IMR-90 (cell line): ENCODE data around the gene DVL1. TPM values are rescaled to one million over a fixed set of nuclear protein-coding genes. Genes with fewer than 3 reads are reported as not detected.

Experiments used
- ATAC-seq: fragments of 200-7000 bp; cut with Tn5 transposase; 2 replicates; pipeline ENCODE4 v1.9.1; 2020; ENCODE audit warnings: low read depth, mild to moderate bottlenecking, moderate library complexity
- BruUV-seq: library from RNA; stranded (reverse); fragments of 400-500 nt; replicated peaks from 2 replicates; lab custom pipeline; 2021; lab: Mats Ljungman, UMichigan
- CTCF ChIA-PET: fragments of 300-600 bp; formaldehyde crosslinking; extraction: SDS; loops from one replicate; lab custom pipeline; 2021; ENCODE audit warnings: antibody characterized with exemption; lab: Yijun Ruan, JAX
- POLR2A ChIA-PET: fragments of 300-600 bp; sonication (Branson Sonifier 250); formaldehyde crosslinking; loops from one replicate; lab custom pipeline; 2022; ENCODE audit warnings: antibody characterized with exemption; ENCODE audit not compliant: unreplicated experiment; lab: Charles Lee
- DNase-seq: peaks from one replicate; pipeline ENCODE4 v3.0.0; 2013
- H2AFZ ChIP-seq: replicated peaks from 2 replicates; pipeline ENCODE3; 2013; ENCODE audit warnings: low read length, mild to moderate bottlenecking; ENCODE audit not compliant: poor library complexity
- H2AK5ac ChIP-seq: 2 replicates; pipeline ENCODE4 v1.6.1; 2013; ENCODE audit warnings: low read depth, low read length, inconsistent platforms
- H2AK9ac ChIP-seq: replicated peaks from 2 replicates; pipeline ENCODE3; 2013; ENCODE audit warnings: mild to moderate bottlenecking, low read depth, low read length, moderate library complexity; ENCODE audit not compliant: poor library complexity
- H2BK120ac ChIP-seq: 2 replicates; pipeline ENCODE4 v1.6.1; 2013; ENCODE audit warnings: low read depth, low read length, inconsistent platforms
- H2BK15ac ChIP-seq: 3 replicates; pipeline ENCODE4 v1.6.1; 2013; ENCODE audit warnings: low read depth, low read length, inconsistent platforms
- H2BK20ac ChIP-seq: 2 replicates; pipeline ENCODE4 v1.6.1; 2013; ENCODE audit warnings: low read depth, mild to moderate bottlenecking, inconsistent platforms, low read length, moderate library complexity
- H2BK5ac ChIP-seq: 2 replicates; pipeline ENCODE4 v1.6.1; 2013; ENCODE audit warnings: mild to moderate bottlenecking, low read depth, low read length, inconsistent platforms; ENCODE audit not compliant: poor library complexity, severe bottlenecking
- H3K14ac ChIP-seq: replicated peaks from 2 replicates; pipeline ENCODE4 v1.6.1; 2013; ENCODE audit warnings: low read depth, low read length, inconsistent platforms
- H3K18ac ChIP-seq: 2 replicates; pipeline ENCODE4 v1.6.1; 2013; ENCODE audit warnings: low read depth, low read length, control low read depth
- H3K23ac ChIP-seq: 2 replicates; pipeline ENCODE4 v1.6.1; 2013; ENCODE audit warnings: low read depth, low read length, inconsistent platforms
- H3K27ac ChIP-seq: 2 replicates; pipeline ENCODE4 v1.5.1; 2013; ENCODE audit warnings: mild to moderate bottlenecking, control low read depth, low read length; ENCODE audit not compliant: insufficient read depth
- H3K27me3 ChIP-seq: 2 replicates; pipeline ENCODE4 v1.6.1; 2013; ENCODE audit warnings: low read length; ENCODE audit not compliant: control insufficient read depth, insufficient read depth
- H3K36me3 ChIP-seq: 2 replicates; pipeline ENCODE4 v1.6.1; 2013; ENCODE audit warnings: low read length, mixed read lengths; ENCODE audit not compliant: control insufficient read depth, insufficient read depth
- H3K4ac ChIP-seq: 2 replicates; pipeline ENCODE4 v1.6.1; 2013; ENCODE audit warnings: low read depth, low read length, inconsistent platforms
- H3K4me1 ChIP-seq: 2 replicates; pipeline ENCODE4 v1.6.1; 2013; ENCODE audit warnings: low read length, mixed read lengths; ENCODE audit not compliant: control insufficient read depth, insufficient read depth
- H3K4me2 ChIP-seq: 2 replicates; pipeline ENCODE4 v1.6.1; 2013; ENCODE audit warnings: low read depth, mild to moderate bottlenecking, control low read depth, low read length, moderate library complexity
- H3K4me3 ChIP-seq: 2 replicates; pipeline ENCODE4 v1.5.1; 2013; ENCODE audit warnings: low read depth, mild to moderate bottlenecking, control low read depth, low read length, moderate library complexity; ENCODE audit not compliant: insufficient read depth
- H3K56ac ChIP-seq: 2 replicates; pipeline ENCODE4 v1.6.1; 2013; ENCODE audit warnings: low read length, inconsistent platforms; ENCODE audit not compliant: insufficient read depth; ENCODE audit errors: extremely low read depth
- H3K79me1 ChIP-seq, 2 experiments: 2 replicates each; pipeline ENCODE4 v1.6.1; 2013; ENCODE audit warnings: low read length in 2 of 2, inconsistent platforms in 1 of 2, low read depth in 1 of 2
- H3K9ac ChIP-seq: 2 replicates; pipeline ENCODE4 v1.6.1; 2013; ENCODE audit warnings: low read depth, low read length, control low read depth
- H3K9me1 ChIP-seq: 2 replicates; pipeline ENCODE4 v1.6.1; 2013; ENCODE audit warnings: low read length, inconsistent platforms; ENCODE audit not compliant: insufficient read depth
- H3K9me3 ChIP-seq: 2 replicates; pipeline ENCODE4 v1.6.1; 2013; ENCODE audit warnings: low read length; ENCODE audit not compliant: control insufficient read depth, insufficient read depth
- H4K20me1 ChIP-seq: 2 replicates; pipeline ENCODE4 v1.6.1; 2013; ENCODE audit warnings: low read length, inconsistent platforms; ENCODE audit not compliant: insufficient read depth
- H4K5ac ChIP-seq: 2 replicates; pipeline ENCODE4 v1.6.1; 2013; ENCODE audit warnings: mild to moderate bottlenecking, low read depth, low read length, control low read depth
- H4K8ac ChIP-seq, 2 experiments: 2 replicates each; pipeline ENCODE4 v1.6.1; 2013; ENCODE audit warnings: low read depth in 2 of 2, low read length in 2 of 2, control low read depth in 1 of 2, inconsistent platforms in 1 of 2
- H4K91ac ChIP-seq: 2 replicates; pipeline ENCODE4 v1.6.1; 2013; ENCODE audit warnings: low read depth, low read length, inconsistent platforms; ENCODE audit not compliant: insufficient read depth
- BHLHE40 ChIP-seq: fragments of 150-350 bp; IDR thresholded peaks from 2 replicates; pipeline ENCODE4 v1.6.1; 2016; ENCODE audit warnings: mild to moderate bottlenecking, low read depth, low read length
- CEBPB ChIP-seq: IDR thresholded peaks from 2 replicates; pipeline ENCODE4 v1.6.1; 2012; ENCODE audit warnings: low read depth, low read length, improper control_type of control experiment
- CHD1 ChIP-seq: IDR thresholded peaks from 2 replicates; pipeline ENCODE4 v1.6.1; 2012; ENCODE audit warnings: low read depth, low read length, improper control_type of control experiment
- FOS ChIP-seq: fragments of 150-350 bp; IDR thresholded peaks from 2 replicates; pipeline ENCODE4 v1.6.1; 2016; ENCODE audit warnings: low read depth, low read length
- MAFK ChIP-seq: IDR thresholded peaks from 2 replicates; pipeline ENCODE4 v1.6.1; 2012; ENCODE audit warnings: low read depth, low read length, improper control_type of control experiment
- MAZ ChIP-seq: IDR thresholded peaks from 2 replicates; pipeline ENCODE4 v1.6.1; 2012; ENCODE audit warnings: low read depth, mild to moderate bottlenecking, low read length, improper control_type of control experiment, moderate library complexity, borderline replicate concordance
- MXI1 ChIP-seq: IDR thresholded peaks from 2 replicates; pipeline ENCODE4 v1.6.1; 2012; ENCODE audit warnings: low read depth, mild to moderate bottlenecking, low read length, moderate library complexity, borderline replicate concordance
- NFE2L2 ChIP-seq: fragments of 150-350 bp; IDR thresholded peaks from 2 replicates; pipeline ENCODE4 v1.6.1; 2016; ENCODE audit warnings: low read depth, mild to moderate bottlenecking, low read length
- POLR2A ChIP-seq: IDR thresholded peaks from 2 replicates; pipeline ENCODE4 v1.6.1; 2012; ENCODE audit warnings: mild to moderate bottlenecking, low read depth, low read length
- RAD21 ChIP-seq: IDR thresholded peaks from 2 replicates; pipeline ENCODE4 v1.6.1; 2012; ENCODE audit warnings: low read length, improper control_type of control experiment
- RCOR1 ChIP-seq: IDR thresholded peaks from 2 replicates; pipeline ENCODE4 v1.6.1; 2012; ENCODE audit warnings: mild to moderate bottlenecking, low read length, improper control_type of control experiment; ENCODE audit not compliant: insufficient replicate concordance
- RFX5 ChIP-seq: IDR thresholded peaks from 2 replicates; pipeline ENCODE4 v1.8.0; 2012; ENCODE audit warnings: low read depth, mild to moderate bottlenecking, low read length, moderate library complexity
- SMC3 ChIP-seq: fragments of 150-350 bp; IDR thresholded peaks from 2 replicates; pipeline ENCODE4 v1.6.1; 2016; ENCODE audit warnings: low read depth, mild to moderate bottlenecking, antibody characterized with exemption, low read length, moderate library complexity
- whole genome bisulfite sequencing, 2 experiments: methylation state at CpG; one replicate each; pipeline versions ENCODE4 v1.1.5 to v1.1.7; 2013; ENCODE audit warnings: missing lambda C conversion rate in 2 of 2; ENCODE audit not compliant: insufficient read length in 1 of 2; ENCODE audit errors: extremely low coverage in 2 of 2; 5-methylcytosine and 5-hydroxymethylcytosine counted together
- dilution Hi-C: fragments of 300-500 bp; cut with HindIII; formaldehyde crosslinking; loops from one replicate; pipeline ENCODE4 v1.14.3; 2018; ENCODE audit warnings: low sequenced_read_pairs; ENCODE audit not compliant: unreplicated experiment
- in situ Hi-C: fragments of 300-500 bp; cut with MboI; formaldehyde crosslinking; loops from 3 replicates; pipeline ENCODE4 v1.14.3; 2019; ENCODE audit warnings: low sequenced_read_pairs, inconsistent platforms, mixed read lengths
- intact Hi-C: fragments of 100-400 bp; cut with micrococcal nuclease; formaldehyde crosslinking; loops from 2 replicates; pipeline ENCODE4 v1.10.0; 2022
- polyA plus RNA-seq, 3 experiments: library from polyadenylated mRNA; depleted of rRNA; stranded (reverse); fragments of >200 nt; gene quantifications; 2 replicates each; pipeline ENCODE4 v1.2.3, GENCODE V29; 2012; ENCODE audit warnings: low replicate concordance in 1 of 3
- total RNA-seq: library from RNA; depleted of rRNA; stranded (reverse); fragments of >200 nt; gene quantifications from 2 replicates; pipeline ENCODE4 v1.2.3, GENCODE V29; 2012
- TF ChIP-seq, protein P1 (sequence below): conservative IDR thresholded peaks from 2 replicates; pipeline ENCODE4 v1.5.1; 2012; ENCODE audit warnings: mild to moderate bottlenecking, low read depth, low read length, improper control_type of control experiment
- TF ChIP-seq, protein P2 (sequence below): fragments of 150-350 bp; IDR thresholded peaks from 2 replicates; pipeline ENCODE4 v1.6.1; 2016; ENCODE audit warnings: low read depth, mild to moderate bottlenecking, low read length, moderate library complexity, borderline replicate concordance
- TF ChIP-seq, protein P3 (sequence below): fragments of 150-350 bp; IDR thresholded peaks from 2 replicates; pipeline ENCODE4 v1.6.1; 2017; ENCODE audit warnings: mild to moderate bottlenecking, antibody characterized with exemption, low read length, low read depth

Gene DVL1
- total and polyA plus RNA-seq, 2 of the 4 experiments (the other 2 are of a cell fraction), result 27.2 to 35.9 TPM

DNA sequence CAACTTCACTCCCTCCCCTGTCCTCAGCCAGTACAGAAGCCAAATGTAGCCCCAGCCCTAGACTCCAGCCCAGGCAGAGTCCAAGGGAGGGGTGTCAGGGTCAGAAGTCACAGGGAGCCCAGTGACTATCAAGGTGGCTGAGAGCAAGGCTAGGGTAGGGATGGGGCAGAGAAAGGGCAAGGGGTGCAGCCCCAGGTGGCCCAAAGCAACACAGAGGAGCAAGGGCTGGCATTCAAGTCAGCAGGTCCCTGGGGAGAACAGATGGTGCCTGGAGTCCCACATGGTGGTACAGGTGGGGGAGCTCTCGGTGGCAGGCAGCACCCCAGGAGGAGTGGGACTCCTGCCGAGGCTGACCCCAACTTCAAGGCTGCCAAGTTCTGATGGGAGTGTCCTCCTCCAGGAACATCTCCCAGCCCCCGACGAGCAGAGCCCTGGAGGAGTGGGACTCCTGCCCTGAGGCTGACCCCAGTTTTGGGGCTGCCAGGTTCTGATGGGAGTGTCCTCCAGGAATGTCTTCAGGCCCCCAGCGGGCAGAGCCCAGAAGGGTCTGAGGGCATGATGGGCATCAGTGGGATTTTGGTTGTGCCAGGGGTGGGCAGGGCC lies 3.7 kb upstream of the DVL1 start:
- no peak for DNase-seq
- Histone ChIP-seq H3K4me2 (no peak overlapping the region), H4K5ac (0 out of 2 replicates have a peak overlapping the region, but pooled peaks have one; percentile 20), H3K4me1 (peaks cover 21% of the 10 kb centered on the region), H3K36me3 (peaks cover 39% of the 10 kb centered on the region), H4K91ac (no peak overlapping the region), H2BK120ac (no peak overlapping the region), H4K8ac (no peak overlapping the region), H3K79me1 (peaks cover 8 to 29% of the 10 kb centered on the region in 2 experiments; a peak in 3 of 4 replicates), H3K4me3 (no peak overlapping the region), H3K27ac (peak overlapping the region; percentile 0; the same call in 1 of the 2 replicates), H3K9me3 (no peaks in the 10 kb centered on the region), H3K9me1 (no peaks in the 10 kb centered on the region), H3K23ac (peak overlapping the region; percentile 56; the same call in 1 of the 2 replicates), H3K27me3 (no peaks in the 10 kb centered on the region), H2AK9ac (no peak overlapping the region), H3K14ac (no peak overlapping the region), H3K18ac (no peak overlapping the region), H4K20me1 (peaks cover 60% of the 10 kb centered on the region), H3K9ac (no peak overlapping the region), H2BK15ac (no peak overlapping the region), H2AFZ (peak overlapping the region; percentile 8), H3K4ac (no peak overlapping the region), H2AK5ac (0 out of 2 replicates have a peak overlapping the region, but pooled peaks have one; percentile 7), H2BK20ac (no peak overlapping the region), H3K56ac (no peak overlapping the region), H2BK5ac (no peak overlapping the region)
- intact Hi-C loops, result no loop called here
- TSS peak; percentile 82 for BruUV-seq
- TF ChIP-seq, protein P1, sequence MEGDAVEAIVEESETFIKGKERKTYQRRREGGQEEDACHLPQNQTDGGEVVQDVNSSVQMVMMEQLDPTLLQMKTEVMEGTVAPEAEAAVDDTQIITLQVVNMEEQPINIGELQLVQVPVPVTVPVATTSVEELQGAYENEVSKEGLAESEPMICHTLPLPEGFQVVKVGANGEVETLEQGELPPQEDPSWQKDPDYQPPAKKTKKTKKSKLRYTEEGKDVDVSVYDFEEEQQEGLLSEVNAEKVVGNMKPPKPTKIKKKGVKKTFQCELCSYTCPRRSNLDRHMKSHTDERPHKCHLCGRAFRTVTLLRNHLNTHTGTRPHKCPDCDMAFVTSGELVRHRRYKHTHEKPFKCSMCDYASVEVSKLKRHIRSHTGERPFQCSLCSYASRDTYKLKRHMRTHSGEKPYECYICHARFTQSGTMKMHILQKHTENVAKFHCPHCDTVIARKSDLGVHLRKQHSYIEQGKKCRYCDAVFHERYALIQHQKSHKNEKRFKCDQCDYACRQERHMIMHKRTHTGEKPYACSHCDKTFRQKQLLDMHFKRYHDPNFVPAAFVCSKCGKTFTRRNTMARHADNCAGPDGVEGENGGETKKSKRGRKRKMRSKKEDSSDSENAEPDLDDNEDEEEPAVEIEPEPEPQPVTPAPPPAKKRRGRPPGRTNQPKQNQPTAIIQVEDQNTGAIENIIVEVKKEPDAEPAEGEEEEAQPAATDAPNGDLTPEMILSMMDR, result no peak
- TF ChIP-seq CHD1, result no peak
- no peak for TF ChIP-seq RAD21
- no peak for TF ChIP-seq POLR2A
- no peak for TF ChIP-seq FOS
- TF ChIP-seq CEBPB, result no peak
- TF ChIP-seq MAZ, result no peak
- TF ChIP-seq BHLHE40, result no peak
- TF ChIP-seq MAFK, result no peak
- no peak for TF ChIP-seq RCOR1
- no peak for TF ChIP-seq SMC3
- TF ChIP-seq NFE2L2, result no peak
- TF ChIP-seq, protein P2, sequence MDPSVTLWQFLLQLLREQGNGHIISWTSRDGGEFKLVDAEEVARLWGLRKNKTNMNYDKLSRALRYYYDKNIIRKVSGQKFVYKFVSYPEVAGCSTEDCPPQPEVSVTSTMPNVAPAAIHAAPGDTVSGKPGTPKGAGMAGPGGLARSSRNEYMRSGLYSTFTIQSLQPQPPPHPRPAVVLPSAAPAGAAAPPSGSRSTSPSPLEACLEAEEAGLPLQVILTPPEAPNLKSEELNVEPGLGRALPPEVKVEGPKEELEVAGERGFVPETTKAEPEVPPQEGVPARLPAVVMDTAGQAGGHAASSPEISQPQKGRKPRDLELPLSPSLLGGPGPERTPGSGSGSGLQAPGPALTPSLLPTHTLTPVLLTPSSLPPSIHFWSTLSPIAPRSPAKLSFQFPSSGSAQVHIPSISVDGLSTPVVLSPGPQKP, result no peak
- TF ChIP-seq RFX5, result no peak
- TF ChIP-seq, protein P3, sequence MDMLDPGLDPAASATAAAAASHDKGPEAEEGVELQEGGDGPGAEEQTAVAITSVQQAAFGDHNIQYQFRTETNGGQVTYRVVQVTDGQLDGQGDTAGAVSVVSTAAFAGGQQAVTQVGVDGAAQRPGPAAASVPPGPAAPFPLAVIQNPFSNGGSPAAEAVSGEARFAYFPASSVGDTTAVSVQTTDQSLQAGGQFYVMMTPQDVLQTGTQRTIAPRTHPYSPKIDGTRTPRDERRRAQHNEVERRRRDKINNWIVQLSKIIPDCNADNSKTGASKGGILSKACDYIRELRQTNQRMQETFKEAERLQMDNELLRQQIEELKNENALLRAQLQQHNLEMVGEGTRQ, result no peak
- TF ChIP-seq MXI1, result no peak
- ChIA-PET POLR2A (no interaction called here), CTCF (no interaction called here)
- in situ Hi-C loops, result no loop called here
- WGBS, 2 experiments, result no CpG with 5 or more reads among the region's 5 CpGs
- no peak for ATAC-seq
- dilution Hi-C loops, result no loop called here
